ENCODE results near the gene ORM1. TPM values are rescaled to one million over a fixed set of nuclear protein-coding genes. Genes with fewer than 3 reads are reported as not detected.
"Not testable (repeated sequence)": the region's sequence is repeated elsewhere in the genome, so short reads cannot be mapped to it uniquely, and the experiment has no call there.

The ORM1 gene
- total RNA-seq, 1 donor: not detected

DNA sequence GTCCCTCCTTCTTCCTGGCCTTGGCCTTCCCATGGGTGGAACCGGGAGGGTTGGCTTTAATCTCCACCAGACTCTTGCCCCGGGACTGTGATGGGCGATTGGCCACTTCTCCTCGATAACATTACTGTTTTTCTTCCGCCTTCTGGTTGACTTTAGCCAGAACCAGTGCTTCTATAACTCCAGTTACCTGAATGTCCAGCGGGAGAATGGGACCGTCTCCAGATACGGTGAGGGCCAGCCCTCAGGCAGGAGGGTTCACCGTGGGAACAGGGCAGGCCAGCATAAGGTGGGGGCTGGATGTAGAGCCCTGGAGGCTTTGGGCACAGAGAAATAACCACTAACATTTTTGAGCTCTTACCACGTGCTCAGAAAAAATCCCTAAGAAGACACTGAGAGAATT lies 7.7 kb downstream of the ORM1 start:
- TF ChIP-seq, protein P1, sequence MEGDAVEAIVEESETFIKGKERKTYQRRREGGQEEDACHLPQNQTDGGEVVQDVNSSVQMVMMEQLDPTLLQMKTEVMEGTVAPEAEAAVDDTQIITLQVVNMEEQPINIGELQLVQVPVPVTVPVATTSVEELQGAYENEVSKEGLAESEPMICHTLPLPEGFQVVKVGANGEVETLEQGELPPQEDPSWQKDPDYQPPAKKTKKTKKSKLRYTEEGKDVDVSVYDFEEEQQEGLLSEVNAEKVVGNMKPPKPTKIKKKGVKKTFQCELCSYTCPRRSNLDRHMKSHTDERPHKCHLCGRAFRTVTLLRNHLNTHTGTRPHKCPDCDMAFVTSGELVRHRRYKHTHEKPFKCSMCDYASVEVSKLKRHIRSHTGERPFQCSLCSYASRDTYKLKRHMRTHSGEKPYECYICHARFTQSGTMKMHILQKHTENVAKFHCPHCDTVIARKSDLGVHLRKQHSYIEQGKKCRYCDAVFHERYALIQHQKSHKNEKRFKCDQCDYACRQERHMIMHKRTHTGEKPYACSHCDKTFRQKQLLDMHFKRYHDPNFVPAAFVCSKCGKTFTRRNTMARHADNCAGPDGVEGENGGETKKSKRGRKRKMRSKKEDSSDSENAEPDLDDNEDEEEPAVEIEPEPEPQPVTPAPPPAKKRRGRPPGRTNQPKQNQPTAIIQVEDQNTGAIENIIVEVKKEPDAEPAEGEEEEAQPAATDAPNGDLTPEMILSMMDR (IDR thresholded peaks at IDR 0.05; ENCODE audit: insufficient read depth, low read length): no peak
- no peak overlapping the region for H3K4me3 ChIP-seq (ENCODE audit: low read depth, low read length)
- DNase-seq (ENCODE audit: low read depth): no peak

DNA sequence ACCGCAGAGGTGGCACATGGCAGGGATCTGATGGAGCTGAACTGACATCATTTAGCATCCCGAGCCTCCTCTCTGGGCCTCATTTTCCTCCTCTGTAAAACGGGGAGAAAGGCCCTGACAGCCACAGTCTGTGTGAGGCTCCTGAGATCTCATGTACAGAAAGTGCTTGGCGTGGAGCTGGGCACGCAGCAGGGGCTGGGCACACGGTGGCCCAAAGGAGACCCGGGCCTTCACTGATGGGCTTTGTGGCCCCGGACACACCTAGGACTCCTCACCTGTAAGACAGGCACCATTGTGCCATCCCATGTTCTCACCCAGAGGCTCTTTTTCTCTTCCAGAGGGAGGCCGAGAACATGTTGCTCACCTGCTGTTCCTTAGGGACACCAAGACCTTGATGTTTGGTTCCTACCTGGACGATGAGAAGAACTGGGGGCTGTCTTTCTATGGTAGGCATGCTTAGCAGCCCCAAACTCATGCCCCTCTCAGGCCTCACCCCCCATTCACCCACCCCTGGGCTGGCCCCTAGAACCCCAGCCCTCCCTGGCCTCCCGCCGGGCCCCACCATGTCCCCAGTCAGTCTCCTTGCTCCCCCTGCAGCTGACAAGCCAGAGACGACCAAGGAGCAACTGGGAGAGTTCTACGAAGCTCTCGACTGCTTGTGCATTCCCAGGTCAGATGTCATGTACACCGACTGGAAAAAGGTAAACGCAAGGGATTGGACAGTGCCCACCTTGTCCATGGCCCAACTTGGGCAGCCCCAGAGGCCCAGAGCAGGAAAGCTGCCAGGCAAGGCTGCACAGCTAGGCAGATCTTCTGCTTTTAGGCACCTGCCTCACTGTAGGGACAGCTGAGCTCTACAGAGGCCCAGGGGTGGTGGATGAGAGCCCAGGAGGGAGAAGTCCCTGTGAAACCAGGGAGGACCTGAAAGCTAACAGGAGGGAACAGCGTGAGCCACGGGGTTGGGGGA lies 8.6 kb downstream of the ORM1 start:
- not testable (repeated sequence) for DNase-seq (ENCODE audit: low read depth)

DNA sequence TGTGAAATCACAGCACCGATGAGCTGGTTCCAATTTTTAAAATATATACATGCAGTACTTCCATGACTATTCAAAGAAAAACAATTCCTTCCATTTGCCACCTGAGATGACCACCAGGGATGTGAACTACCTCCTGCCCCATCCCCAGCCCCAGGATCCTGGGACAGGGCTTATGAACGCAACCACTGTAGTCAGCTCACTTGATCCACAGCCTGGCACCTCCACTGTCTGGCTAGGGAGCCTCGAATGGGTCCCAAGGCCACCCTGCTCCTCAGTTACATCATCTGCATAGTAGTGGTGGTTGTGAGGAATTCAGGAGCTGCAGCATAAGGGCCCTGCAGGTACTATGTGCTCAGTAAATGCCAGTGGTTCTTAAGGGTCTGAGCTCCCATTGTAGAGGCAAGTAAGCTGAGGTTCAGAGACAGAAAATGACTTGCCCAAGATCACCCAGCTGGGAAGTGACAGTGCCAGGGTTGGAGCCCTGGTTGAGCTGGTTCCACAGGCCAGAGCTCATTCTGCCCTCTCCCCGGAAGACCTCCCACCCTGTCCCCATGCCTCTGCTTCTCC lies 9.7 kb downstream of the ORM1 start:
- H3K4me3 ChIP-seq (ENCODE audit: low read depth, low read length); DNase-seq (ENCODE audit: low read depth): not testable (repeated sequence)

More for the DNA sequence above, 8.6 kb downstream of the ORM1 start:
- not testable (repeated sequence) for H3K4me3 ChIP-seq (ENCODE audit: low read depth, low read length)

DNA sequence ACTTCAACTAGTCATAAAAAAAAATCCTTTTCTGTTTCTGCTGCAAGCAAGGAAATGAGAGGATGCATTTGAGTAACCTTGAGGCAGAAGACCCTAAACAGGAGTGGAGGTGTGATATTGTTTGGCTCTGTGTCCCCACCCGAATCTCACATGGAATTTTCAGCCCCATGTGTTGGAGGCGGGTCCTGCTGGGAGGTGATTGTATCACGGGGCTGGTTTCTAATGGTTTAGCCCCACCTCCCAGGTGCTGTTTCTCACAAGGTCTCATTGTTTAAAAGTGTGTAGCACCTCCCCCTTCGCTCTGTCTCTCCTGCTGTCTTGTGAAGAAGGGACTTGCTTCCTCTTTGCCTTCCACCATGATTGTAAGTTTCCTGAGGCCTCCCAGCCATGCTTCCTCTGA lies 10.8 kb downstream of the ORM1 start:
- not testable (repeated sequence) for H3K4me3 ChIP-seq (ENCODE audit: low read depth, low read length); DNase-seq (ENCODE audit: low read depth)

DNA sequence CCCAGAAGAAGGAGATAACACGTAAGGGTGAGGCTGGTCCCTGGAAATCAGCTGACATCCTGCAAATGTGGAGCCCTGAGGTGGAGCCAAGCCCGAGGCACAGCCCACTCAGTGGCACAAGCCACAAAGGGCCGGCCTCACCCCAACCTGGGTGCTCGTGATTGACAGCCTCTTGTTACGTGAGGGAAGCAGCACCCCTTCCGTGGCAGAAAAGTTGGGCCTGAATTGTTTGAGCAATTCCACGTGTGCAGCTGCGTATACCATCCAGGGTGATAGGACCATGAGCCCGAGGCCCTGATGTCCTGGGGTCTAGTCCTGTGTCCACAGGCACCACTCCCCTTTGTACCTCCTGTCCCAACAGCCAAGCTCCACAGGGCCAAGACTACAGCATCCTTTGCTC lies 11.6 kb downstream of the ORM1 start:
- DNase-seq (ENCODE audit: low read depth): no peak
- TF ChIP-seq, protein P1 (IDR thresholded peaks at IDR 0.05; ENCODE audit: insufficient read depth, low read length): no peak
- no peak overlapping the region for H3K4me3 ChIP-seq (ENCODE audit: low read depth, low read length)

DNA sequence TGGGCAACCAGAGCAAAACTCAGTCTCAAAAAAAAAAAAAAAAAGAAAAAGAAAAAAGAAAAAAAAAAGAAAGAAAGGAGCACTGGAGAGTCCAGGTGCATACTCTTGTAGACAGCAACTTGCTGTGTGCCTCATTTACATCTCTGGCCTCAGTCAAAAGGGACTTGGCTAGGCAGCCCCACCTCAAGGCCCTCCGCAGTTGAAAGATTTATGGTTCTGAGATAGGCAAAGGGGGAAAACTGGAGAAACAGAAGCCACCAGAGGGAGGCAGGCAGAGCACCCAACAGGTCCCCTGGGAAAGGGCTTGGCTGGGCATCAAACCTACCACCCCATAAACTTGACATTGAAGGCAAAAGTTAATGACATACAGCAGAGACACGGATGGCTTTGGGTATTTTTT lies 12.8 kb downstream of the ORM1 start:
- no peak for DNase-seq (ENCODE audit: low read depth)
- TF ChIP-seq, protein P1 (IDR thresholded peaks at IDR 0.05; ENCODE audit: insufficient read depth, low read length): no peak
- H3K4me3 ChIP-seq (ENCODE audit: low read depth, low read length): no peak overlapping the region

DNA sequence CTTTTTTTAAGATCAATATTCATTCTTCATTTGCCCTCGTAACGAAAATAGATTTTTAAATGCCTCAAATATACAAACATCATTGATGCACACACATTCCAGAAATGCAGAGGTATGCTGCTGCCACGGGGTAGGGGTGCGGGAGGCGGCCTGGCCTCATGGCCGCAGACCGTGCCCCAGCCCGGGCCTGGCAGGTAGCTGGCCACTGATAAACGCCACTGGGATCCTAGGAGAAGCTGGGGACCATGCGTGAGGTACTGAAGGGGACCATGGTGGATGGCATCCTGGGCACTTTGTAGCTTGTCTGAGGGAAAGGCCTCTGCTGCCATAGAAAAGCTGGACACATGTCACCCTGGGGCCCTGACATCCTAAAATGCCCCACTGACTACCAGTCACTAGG lies 13.3 kb downstream of the ORM1 start:
- DNase-seq (ENCODE audit: low read depth): no peak
- H3K4me3 ChIP-seq (ENCODE audit: low read depth, low read length): no peak overlapping the region
- TF ChIP-seq, protein P1 (IDR thresholded peaks at IDR 0.05; ENCODE audit: insufficient read depth, low read length): no peak

DNA sequence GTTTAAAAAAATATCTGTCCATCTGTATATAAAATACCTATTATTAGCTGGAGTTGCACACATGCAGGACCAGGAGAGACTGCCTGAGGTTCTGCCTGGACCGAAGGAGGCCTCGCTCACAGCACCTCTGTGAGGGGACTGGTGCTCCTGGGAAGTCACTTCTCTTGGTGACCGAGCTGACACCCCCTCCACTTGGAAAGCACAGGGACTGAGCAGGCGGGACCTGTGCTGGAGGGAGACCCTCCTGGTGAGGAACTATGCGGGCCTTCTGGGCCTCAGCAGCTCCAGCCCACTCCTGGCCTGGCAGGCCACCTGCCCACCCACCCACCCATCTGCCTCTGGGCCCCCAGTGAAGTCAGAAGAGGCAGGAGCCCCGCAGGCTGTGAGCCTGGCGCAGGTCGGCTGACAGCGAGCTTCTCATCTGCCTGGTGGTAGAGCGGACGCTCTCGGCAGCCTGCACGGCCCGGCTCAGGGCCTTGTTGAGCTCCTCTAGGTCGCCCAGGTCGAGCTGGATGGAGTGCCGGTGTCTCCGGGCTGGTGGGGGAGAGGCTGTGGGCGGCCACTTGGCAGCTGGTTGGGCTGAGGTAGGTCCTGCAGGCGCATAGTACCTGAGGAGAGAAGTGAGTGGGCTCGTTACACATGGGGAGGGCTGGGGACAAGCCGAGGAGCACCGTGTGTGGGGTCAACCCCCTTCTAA lies 13.9 kb downstream of the ORM1 start:
- H3K4me3 ChIP-seq (ENCODE audit: low read depth, low read length): no peak overlapping the region
- TF ChIP-seq, protein P1 (IDR thresholded peaks at IDR 0.05; ENCODE audit: insufficient read depth, low read length): no peak
- DNase-seq (ENCODE audit: low read depth): no peak

All from fibroblast of the aortic adventitia (primary cell).